NK-92 treated with Interleukin-12 subunit alpha and Interleukin-12 subunit beta, amount 100 ng/mL, for 24 hours (cell line): ENCODE results near the gene CYTH1.

Experiments used
- DNase-seq: peaks from one replicate; lab custom pipeline; 2025; lab: John Stamatoyannopoulos, UW

CYTH1 gene

DNA sequence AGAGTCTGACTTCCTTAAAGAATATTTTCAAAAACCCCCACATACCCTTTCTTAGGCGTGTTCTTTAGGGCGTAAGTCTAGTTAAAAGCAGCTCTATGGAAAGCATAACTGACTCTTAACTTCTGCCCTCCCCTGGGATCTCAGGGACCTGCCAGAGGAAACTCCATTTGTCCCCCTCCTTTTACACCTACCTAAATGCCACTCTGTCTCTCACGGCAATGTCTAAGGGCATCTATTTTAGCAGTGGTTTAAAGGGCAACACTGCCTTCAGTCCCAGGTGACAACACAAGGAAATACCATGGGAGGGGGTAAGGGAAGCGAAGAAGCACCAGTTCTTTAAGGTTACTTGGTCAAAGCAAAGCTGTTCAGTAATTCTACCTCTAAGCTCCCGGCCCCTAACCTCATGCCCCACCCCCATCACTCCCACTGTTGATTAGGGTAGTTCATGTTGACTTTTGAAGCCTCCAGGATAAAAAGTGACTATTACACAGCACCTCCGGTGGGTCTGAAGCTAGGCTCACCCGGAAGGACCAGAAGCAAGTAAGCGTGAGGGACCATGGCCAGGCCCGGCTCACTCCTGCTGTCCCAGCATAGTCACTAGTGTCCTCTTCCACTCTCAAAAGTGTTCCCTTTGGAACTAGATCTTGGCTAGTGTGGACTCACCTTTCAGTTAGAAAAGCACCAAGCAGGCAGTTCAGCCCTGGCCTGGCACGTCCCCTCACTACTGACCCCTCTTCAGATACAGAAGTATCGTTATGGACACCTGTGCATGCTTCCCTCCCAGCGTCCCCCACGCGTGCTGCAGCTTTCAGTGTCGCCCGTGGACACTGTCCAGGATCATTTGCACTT is 47.1 kb downstream of the CYTH1 start:
- no peak for DNase-seq

DNA sequence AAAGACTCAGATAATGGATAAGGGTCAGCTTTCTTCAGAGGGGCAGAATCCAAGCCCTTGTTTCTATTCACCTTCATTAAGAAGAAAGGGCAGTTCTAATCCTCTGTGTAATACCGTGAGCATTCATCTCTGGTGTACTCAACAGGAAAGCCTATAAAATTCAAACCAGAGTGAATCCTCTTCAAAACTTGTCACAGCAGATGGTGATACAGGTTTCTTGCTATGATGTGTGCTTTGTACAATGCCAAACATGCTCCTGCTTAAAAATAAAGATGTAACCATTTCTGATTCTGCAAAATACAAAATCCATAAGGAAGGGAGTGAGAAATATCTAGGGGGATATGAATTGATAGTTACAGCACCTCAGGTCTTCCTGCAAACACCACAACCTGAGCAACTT is 49.7 kb downstream of the CYTH1 start:
- no peak for DNase-seq

DNA sequence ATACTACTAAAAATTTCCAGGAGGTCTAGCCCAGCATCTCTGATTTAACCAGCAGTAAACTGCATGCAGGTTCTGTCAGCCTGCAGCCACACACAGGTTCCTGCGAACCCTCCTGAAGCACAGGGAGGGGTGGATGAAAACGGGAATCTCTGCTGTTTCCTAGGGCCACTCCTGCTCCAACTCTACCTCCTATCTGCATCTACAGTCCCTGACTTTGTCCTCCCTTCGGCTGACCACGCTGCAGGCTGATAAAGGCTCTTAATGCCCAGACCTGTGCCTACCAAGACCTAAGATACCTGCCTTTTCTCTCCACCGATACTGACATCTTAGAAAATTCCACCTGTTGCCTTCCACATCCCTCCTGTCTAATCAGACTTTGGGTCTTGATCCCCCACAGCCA is 50.2 kb downstream of the CYTH1 start:
- no peak for DNase-seq

DNA sequence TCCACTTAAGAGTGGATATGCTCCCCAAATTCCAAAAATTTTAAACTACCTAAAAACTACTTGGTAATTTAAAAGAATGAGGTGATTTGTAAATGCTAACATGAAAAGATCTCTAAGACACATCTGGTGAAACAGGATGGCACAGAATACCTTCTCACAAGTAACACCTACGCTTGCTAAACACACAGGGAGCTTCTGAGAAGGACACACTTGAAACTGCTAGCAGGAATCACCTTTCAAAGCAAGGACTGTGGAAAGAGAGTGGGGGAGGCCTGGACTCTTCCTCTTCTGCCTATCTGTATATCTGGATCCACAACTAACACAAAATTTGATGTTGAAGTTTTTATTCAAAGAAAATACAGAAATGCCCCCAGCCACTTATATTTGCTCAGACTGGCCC is 52.4 kb downstream of the CYTH1 start:
- DNase-seq, result no peak

DNA sequence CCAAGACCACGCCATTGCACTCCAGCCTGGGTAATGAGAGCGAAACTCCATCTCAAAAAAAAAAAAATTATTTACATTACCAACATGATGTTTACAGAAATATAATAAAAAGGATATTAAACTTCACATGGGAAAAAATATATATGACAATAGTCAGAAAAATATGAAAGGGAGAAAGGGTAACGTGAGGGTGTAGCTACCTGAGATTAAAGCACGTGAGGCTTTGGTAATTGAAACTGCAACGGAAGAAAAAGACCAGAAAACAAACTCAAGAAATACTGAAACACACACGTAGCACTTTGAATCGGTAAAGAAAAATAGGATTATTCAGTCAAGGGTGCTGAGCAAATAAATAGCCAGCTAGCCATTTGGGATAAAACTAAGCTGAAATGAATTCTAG is 53.6 kb downstream of the CYTH1 start:
- DNase-seq, result no peak

DNA sequence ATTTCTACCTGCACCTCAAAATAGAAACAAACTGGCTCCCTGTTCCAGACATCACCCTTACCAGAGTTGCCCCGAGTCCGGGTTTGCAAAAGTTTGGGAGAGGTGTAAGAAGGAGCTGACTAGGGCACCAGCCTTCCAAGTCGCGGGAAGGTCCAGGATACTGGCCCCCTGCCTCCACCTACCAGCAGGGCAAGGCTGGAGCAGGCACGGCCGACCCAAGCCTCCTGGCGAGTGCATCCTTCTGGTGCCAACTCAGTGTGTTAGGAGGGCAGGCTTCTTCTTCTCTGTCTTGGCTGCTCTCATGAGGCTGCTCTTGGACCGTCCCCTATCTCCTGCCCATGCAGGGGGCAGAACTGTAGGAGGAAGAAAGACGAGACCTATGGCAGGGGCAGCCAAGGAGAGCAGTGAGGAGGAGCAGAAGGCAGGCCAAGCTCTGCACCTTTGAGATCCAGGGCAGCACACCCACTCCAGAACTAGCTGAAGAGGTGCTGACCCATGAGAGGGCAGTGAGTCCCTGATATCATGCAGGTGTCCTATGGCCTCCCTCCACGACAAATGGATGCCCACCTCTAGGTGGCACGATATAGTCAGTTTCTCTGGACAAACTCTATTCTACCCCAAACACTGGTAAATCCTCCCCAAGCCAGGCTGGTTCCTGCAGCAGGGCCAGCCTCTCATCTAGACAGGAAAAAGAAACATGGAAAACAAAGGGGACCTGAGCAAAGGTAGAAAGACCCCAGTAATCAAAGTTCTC is 54.4 kb downstream of the CYTH1 start:
- DNase-seq, result no peak

DNA sequence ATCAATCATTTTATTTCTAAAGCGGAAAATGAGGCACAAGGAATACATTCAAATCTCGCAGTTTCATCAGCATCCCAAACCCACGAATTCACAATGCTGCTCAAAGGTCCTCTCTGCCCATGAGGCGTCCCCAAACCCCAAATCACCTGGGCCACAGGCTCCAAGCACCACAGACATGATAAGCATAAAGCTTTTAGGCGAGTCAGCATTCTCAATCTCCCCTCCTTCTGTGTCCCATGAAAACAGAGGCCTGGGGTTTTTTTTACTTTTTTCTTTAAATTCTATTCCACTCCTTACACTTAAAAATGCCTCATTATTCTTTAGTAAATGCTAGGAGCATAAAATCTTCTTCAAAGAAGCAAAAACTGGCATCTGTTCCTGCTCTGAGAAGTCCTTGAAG is 55.0 kb downstream of the CYTH1 start:
- DNase-seq, result no peak

DNA sequence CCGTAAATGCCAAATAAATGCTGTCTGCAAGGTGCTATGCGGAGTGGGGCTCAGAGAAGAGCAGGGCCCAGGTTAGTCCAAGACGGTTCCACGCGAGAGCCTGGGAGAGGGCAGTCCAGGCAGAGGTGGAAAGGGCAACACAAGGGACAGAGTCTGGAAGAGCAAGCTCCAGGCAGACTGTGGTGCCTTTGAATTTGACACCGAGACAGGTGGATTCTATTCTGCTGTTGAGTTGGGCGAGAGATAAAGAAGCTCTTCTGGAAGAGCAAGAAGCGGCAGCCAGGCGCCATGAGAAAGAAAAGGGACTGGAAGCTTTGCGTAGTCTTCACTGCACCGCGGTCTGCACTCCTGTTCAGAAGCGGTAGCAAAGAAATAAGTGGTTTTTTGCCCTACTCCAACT is 55.6 kb downstream of the CYTH1 start:
- no peak for DNase-seq

DNA sequence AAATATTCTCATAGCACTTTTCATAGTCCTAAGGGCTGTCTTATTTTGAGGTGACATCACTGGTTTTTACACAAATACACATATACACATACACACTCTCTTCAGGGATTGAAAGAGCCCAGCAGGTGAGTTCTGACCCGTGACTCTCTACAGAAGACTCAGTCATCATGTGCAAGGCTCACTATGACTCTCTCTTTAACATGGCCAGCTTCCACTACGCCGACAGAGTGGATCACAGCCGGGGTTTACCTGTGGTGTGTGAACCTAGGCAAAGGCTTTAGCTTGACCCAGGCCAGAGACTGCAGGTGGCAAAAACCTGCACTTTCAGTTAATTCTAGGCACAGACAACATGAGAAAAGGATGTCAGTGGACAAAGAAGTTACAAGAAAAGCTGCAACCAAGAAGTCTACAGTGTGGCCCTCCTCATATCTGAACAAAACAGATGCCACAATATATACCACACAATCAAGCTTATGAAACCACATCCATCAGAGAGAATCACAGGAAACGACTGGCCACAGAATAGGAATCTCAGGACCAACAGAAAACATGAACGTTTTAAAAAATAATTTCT is 56.5 kb downstream of the CYTH1 start:
- no peak for DNase-seq

DNA sequence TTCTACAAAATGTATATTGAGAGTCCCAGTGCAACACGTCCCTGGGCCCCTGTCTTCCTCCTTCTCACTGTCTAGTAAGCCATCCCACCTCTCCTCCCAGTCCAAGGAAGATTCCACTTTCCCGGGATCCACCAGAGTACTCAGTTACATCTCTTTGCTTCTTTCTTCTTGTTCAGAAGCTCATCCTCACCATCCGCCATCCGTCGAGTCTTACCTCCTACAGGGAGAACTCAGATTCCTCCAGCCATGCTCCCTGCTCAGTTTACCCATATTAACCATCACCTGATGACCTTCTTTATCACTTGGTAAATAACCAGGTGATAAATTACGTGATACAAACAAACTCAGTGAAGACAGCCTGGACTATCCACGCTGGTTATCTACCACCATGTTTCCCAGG is 57.1 kb downstream of the CYTH1 start:
- no peak for DNase-seq

DNA sequence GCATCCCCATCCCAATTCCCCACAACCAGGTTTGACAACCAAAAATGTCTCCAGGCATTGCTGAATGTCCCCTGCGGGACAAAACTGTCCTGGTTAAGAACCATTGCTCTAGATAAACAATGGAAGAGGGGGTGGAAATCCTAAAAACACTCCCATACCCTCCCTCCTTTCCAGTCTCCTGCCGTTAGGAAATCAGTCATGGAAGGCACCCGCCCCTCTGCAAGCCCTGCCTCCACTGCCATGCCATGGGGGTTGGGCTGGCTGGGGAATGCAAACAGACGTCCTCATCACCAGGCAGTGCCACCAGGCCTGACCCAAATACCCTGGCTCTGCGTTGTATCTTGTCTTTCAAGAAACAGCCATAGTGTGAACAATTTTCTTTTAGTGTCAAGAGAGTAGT is 57.5 kb downstream of the CYTH1 start:
- DNase-seq, result no peak

DNA sequence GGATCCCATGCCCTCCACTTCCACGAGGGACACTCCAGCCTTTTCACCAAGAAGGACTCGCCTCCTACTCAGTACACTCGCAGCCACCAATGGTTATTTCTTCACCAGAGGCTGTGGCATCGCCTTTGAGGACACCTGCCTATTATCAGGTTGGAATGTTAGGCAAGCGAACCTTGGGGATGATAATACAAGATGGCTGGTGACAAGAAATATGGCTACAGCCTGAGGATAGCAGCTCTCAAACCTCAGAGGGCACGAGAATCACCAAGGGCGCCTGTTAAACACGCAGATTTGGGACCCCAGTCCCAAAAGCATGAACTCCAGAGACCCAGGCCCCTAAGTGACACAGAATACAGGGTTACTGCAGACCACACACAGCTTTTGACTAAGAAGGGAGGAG is 58.1 kb downstream of the CYTH1 start:
- DNase-seq, result no peak

DNA sequence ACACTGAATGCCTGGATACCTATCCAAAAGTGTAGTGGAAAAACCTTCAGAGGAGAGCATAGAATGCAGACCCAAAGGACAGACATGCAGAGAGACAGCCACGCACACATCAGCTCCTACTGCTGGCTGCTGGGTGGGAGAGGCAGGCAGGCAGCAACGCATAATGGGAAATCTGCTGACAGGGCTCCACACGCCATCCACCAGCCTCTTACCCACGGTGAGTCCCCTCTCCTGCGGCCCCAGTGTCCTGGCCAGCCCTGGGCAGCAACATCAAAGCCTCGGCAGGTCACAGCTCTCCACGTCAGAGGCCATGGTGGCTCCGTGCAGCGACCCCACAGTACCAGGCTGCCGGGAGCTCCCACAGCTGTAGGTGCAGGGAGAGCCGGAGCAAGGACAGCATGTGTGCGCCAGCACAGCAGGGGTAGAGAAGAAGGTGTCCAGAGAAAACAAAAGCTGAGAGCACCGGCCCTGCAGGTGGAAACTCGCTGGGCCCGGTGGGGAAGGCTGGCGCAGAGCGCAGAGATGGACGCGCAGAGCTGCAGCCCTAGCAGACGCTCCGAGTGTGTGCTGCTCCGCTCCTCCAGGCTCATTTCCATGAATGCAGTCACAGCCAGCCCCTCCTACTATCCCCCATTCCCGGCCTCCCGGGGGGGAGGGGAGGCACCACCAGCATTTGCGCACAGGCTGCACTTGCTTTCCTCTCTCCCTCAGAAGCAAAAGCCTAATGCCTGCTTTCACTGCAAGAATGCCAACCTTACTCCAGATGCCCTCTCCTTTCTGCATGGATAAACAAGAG is 58.9 kb downstream of the CYTH1 start:
- no peak for DNase-seq

DNA sequence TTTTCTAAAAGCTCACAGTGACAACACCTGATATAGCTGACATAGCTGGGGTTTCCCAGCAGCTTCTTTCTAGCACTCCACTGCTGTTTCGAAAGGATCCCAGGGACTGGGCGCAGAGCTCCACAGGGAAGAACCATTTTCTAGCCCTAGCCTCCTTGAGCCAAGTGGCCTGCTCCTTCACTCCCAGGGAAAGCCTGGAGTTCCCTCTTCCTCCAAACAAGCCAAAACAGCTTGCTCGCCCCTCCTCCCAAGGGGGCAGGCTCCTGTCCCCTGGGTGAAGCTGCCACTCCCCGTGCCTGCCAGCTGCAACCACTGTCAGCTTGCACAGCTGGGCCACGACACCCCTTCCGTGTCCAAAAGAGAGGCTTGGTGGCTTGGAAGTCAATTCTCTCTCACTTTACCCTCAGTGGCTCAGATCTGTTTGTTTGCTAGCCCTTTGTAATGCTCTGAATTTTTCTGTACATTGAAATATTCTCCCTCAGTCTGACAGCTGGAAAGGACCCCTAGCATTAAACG is 59.8 kb downstream of the CYTH1 start:
- no peak for DNase-seq

DNA sequence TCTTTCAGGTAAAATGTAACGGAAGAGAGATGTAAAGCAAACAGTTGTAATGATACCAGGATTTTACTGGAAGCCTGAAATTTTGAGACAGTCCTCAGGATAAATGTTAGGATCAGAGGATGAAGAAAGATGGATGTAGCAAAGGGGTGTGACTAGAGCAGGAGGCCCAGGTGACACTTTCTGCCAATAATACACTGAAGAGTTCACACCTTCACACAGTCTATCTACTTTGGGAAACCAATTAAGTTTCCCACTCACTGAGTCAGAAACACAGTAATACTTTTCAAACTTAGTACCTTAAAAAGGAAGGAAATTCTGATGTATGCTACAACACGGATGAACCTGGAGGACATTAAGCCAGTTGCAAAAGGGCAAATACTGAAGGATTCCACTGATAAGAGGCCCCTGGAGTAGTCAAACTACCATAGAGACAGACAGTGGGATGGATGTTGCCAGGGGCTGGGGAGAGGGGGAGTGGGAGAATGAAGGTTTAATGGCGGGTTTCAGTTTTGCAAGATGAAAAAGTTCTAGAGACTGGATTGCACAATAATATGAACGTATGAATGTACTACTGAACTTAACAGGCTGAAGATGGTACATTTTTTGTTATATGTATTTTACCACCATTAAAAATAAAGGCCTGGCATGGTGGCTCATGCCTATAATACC is 62.3 kb downstream of the CYTH1 start:
- DNase-seq, result no peak

DNA sequence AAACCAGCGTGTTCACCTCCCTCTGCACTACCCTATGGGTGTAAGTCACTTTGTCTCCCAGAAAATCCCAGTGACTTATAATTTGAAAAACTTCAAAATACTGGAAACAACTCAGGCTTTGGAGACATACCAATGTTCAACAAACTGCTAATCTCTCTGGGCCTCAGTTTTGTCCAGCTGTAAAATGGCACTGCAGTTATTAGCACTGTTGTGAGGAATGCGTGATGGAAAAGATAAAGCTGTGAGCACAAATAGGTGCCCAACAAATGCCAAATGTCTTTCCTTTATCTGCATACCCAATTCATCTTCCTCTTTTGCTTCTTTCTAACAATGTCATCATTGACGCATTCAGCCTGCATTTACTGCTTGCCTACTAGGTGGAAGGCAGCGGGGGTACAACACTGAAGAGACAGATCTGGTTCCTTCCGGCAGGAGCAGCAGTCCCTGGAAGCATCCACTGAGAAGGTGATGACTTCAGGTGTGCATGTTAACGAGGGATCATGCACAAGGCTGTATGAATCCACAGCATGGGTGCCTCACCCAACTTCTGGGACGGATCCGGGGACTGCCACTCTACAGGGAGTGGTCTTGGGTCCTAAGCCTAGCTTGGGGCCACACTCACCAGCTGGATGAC is 63.4 kb downstream of the CYTH1 start:
- no peak for DNase-seq

DNA sequence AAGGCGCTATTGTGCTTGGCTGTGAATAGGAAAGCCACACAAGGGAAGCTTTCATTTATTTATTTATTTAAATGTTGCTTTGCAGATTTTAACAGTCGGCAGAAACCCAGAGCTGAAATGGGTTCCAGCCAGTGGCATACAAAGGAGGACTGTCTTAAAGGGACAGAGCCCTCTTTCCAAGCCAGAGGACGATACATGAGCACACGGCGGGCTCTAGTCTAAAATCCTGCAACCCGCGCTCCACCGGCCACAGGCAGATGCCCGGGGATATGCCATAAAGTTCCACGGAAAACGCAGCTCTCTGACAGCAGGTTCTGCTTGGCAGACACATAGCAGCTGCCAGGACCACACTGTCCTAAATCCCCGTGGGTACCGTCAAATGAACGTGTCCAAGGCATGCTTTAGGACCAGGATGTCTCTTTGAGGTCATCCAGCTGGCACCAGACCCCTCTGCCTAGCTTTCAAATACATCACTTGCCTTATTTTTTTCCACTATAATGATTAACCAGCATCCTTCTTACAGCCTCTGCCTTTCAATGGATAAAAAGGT is 64.6 kb downstream of the CYTH1 start:
- DNase-seq, result no peak

DNA sequence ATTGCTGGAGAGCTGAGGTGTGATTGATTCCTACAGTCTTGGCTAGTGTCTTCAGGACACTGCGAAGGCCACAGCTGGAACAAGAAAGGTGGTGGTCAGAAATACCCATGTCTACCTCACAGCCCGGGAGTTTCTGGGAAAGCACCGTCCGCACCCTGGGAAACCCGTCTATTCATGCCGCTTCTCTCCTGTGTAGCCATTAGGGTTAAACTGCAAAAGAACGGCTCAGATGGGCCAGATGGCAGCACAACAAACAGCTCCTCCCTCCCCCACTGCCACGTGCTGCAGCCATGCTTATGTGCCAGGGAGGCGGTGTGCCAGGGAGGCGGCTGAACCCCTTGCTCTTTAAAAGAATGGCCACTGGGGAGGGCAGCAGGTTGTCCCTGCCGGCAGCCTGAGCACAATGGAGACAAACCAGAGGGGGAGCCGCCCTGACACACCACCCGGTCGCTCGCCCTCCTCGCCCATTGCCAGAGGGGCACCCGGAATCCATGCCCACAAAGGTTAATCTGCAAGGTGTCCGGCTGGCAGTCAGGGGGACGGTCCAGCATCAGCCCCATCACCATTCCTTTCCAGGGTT is 65.2 kb downstream of the CYTH1 start:
- no peak for DNase-seq

DNA sequence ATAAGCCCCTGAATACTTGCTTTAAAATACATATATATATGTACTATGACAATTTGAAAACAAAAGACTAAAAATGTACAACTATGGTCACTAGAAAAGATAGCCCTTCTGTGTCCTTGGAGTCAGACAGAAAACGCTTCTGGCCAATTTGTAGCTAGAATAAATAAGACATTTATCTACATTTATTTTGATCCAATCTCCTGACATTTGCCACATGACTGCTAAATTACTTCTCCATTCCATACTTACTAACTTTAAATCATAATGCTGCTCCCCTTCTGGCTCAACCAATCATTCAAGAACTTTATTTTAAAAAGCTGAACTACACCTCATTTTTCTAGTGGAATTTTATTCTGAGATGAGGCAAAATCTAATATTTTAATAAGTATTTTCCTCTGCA is 65.8 kb downstream of the CYTH1 start:
- DNase-seq, result no peak

DNA sequence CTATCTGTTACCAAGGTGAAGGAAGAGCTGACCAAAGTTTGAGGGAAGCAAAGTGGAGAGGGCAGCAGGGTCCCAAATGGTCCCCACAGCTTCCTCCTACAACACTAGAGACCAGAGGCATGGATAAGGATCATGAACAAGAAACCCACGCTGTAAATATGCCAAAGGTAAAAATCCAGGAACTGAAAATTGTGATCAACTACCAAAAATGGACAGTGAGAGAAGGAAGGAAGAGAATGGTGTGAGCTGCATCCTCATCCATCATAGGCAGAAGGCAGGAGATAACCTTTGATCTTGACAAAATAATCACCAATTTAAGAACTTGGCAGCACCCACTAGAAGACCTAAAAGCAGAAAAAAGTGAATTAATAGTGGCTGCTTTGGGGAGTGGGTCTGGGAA is 66.2 kb downstream of the CYTH1 start:
- no peak for DNase-seq
